Tibial nerve (tissue), 4 donors: ENCODE measurements around the gene ARPC2. TPM values are rescaled to one million over a fixed set of nuclear protein-coding genes. Genes with fewer than 3 reads are reported as not detected.

Source experiments
- DNase-seq, 2 donors: peaks; one replicate each; pipeline ENCODE4 v3.0.0-alpha.2; 2019; ENCODE audit warnings: low spot score in 2 of 2
- H3K27ac ChIP-seq, 4 donors: fragments of 200-600 bp; sonication (generic) in 3 of 4; one replicate each; pipeline ENCODE4 v1.5.1; 2017 to 2019; ENCODE audit warnings: mild to moderate bottlenecking in 1 of 4
- H3K27me3 ChIP-seq, 2 donors: fragments of 200-600 bp; sonication (generic) in 1 of 2; one replicate each; pipeline versions ENCODE4 v1.5.1 to v1.6.0; 2017 to 2019
- H3K36me3 ChIP-seq, 3 donors: fragments of 200-600 bp; sonication (generic); one replicate each; pipeline ENCODE4 v1.5.1; 2018 to 2019
- H3K4me1 ChIP-seq, 4 donors: fragments of 200-600 bp; sonication (generic) in 3 of 4; one replicate each; pipeline ENCODE4 v1.5.1; 2017 to 2019
- H3K4me3 ChIP-seq, 4 donors: fragments of 200-600 bp; sonication (generic) in 3 of 4; one replicate each; pipeline ENCODE4 v1.5.1; 2017 to 2019; ENCODE audit warnings: mild to moderate bottlenecking in 1 of 4, moderate library complexity in 1 of 4
- H3K9me3 ChIP-seq, 4 donors: fragments of 200-600 bp; sonication (generic) in 3 of 4; one replicate each; pipeline ENCODE4 v1.5.1; 2017 to 2019
- CTCF ChIP-seq, 5 experiments: fragments of 200-600 bp in 3 of 5; fragments of 450-650 bp in 2 of 5; sonication (generic) in 3 of 5; IDR thresholded peaks; one replicate each; pipeline ENCODE4 v1.5.1; 2016 to 2019; ENCODE audit warnings: antibody characterized with exemption in 5 of 5, mild to moderate bottlenecking in 3 of 5, moderate library complexity in 2 of 5
- EP300 ChIP-seq, 2 donors: sonication (generic); formaldehyde crosslinking; IDR thresholded peaks; one replicate each; pipeline ENCODE4 v1.6.1; 2017; ENCODE audit warnings: antibody characterized with exemption in 2 of 2, mild to moderate bottlenecking in 1 of 2
- POLR2A ChIP-seq, 2 donors: fragments of 450-650 bp; IDR thresholded peaks; one replicate each; pipeline ENCODE4 v1.6.1; 2017; ENCODE audit warnings: antibody characterized with exemption in 2 of 2, mild to moderate bottlenecking in 2 of 2, moderate library complexity in 2 of 2
- WGBS, 2 donors: methylation state at CpG; one replicate each; pipeline ENCODE4 v1.1.5; 2018; 5-methylcytosine and 5-hydroxymethylcytosine counted together
- total RNA-seq, 4 donors: library from RNA; depleted of rRNA; stranded (reverse); fragments of >200 nt; gene quantifications; one replicate each; pipeline ENCODE4 v1.1.0, GENCODE V29; 2016

ARPC2 gene
- total RNA-seq, 4 donors from 2014 or later, result 193 to 248 (median 222) TPM

DNA sequence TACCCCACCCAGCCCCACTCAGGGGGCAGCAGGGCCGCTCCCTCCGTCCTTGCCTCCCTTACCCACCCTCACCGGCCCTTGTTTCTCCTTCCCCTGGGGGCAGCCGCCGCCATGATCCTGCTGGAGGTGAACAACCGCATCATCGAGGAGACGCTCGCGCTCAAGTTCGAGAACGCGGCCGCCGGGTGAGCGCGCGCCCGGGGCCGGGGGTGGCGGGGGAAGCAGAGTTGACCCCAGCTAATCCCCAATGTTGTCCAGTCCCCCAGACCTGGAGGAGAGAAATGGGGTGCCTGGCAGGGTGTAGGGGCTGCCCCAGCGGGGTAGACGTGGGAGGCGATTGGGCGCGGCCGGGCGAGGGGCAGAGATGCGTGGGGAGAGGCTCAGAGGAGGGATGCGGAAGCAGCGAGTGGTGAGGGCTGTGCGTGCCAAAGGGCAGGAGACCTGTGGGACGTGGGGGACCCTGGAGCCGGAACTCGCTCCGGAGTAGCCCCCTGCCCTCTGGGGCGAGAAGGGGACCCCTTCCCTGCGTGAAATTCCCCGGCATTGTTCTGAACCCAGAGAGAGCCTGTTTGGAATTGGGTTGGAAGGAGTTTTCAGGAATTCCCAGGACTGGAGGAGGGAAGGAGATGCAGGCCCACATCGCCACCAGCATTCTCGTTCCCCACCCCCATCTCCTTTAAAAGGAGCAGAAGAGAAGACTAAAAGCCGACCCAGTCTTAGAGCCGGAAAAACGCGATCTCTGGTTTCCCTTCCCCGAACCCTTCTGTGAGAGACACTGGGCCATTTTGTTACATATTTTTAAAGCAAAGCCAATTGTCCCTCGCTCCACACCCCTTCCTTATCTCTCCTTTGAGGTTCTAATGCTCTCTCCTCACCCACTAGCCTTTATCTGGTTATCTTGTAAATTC is 625 bp downstream of the ARPC2 start:
- H3K4me1 ChIP-seq, result peaks cover 0 to 56% (median 40%) of the 10 kb centered on the region in 4 donors
- 0% methylated on average over 32 to 46 of the region's 47 CpGs for WGBS, 2 donors
- no peaks in the 10 kb centered on the region for H3K9me3 ChIP-seq
- H3K4me3 ChIP-seq, result peak overlapping the region; percentile 81 to 99 (median 92)
- H3K27ac ChIP-seq, result peak overlapping the region; percentile 90 to 99 (median 96)
- DNase-seq, result peak in 1 of 2 donors; percentile 19
- no peaks in the 10 kb centered on the region for H3K36me3 ChIP-seq
- H3K27me3 ChIP-seq, result no peaks in the 10 kb centered on the region
- TF ChIP-seq EP300 (IDR thresholded peaks at IDR 0.05), result no peak
- TF ChIP-seq CTCF (IDR thresholded peaks at IDR 0.05), result no peak
- TF ChIP-seq POLR2A (IDR thresholded peaks at IDR 0.05), result no peak

GRCh38 chr2:218218268-218219185 is 1.5 kb downstream of the ARPC2 start:
- peak overlapping the region; percentile 81 to 99 (median 92) for H3K4me3 ChIP-seq
- H3K27ac ChIP-seq, result peak overlapping the region; percentile 90 to 99 (median 96)
- 13% methylated on average over 4 of the region's 4 CpGs for WGBS, 2 donors
- H3K4me1 ChIP-seq, result peaks cover 0 to 65% (median 45%) of the 10 kb centered on the region in 4 donors
- no peak for DNase-seq
- H3K36me3 ChIP-seq, result peaks cover 0 to 5% (median 0%) of the 10 kb centered on the region in 3 donors
- TF ChIP-seq EP300 (IDR thresholded peaks at IDR 0.05) (no peak), POLR2A (IDR thresholded peaks at IDR 0.05) (no peak), CTCF (IDR thresholded peaks at IDR 0.05) (no peak)
- H3K27me3 ChIP-seq, result no peaks in the 10 kb centered on the region
- no peaks in the 10 kb centered on the region for H3K9me3 ChIP-seq

DNA sequence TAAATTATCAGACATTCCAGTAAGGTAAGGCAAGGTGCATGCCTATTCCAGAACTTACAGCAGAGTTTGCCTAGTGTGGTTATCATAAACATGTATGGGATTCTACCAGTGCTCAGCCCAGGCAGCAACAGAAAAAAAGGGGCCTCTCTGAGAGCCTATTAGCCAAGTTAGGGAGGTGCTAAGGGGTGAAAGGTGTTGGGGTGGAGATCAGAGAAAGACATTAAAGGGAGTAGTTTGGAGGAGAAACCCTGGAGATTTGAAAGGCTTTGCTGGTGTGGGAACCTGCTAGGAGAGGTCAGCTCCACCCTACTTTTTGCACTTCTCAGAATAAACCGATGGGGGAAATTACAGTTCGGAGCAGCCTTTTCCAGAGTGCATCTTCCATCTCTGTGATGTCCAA is 2.9 kb downstream of the ARPC2 start:
- peaks cover 0 to 78% (median 54%) of the 10 kb centered on the region in 4 donors for H3K4me1 ChIP-seq

GRCh38 chr2:218221000-218221399 is 4.0 kb downstream of the ARPC2 start:
- H3K36me3 ChIP-seq, result peaks cover 0 to 24% (median 0%) of the 10 kb centered on the region in 3 donors
- H3K4me1 ChIP-seq, result peaks cover 0 to 86% (median 55%) of the 10 kb centered on the region in 4 donors

More for the DNA sequence above, 2.9 kb downstream of the ARPC2 start:
- no peaks in the 10 kb centered on the region for H3K27me3 ChIP-seq
- DNase-seq, result no peak
- WGBS, 2 donors, result 42 to 50% methylated on average over 2 of the region's 2 CpGs
- H3K36me3 ChIP-seq, result peaks cover 0 to 18% (median 0%) of the 10 kb centered on the region in 3 donors
- H3K9me3 ChIP-seq, result no peaks in the 10 kb centered on the region
- peak overlapping the region in 1 of 4 donors; percentile 86 for H3K4me3 ChIP-seq
- no peak for TF ChIP-seq CTCF (IDR thresholded peaks at IDR 0.05)
- TF ChIP-seq EP300 (IDR thresholded peaks at IDR 0.05), result no peak
- TF ChIP-seq POLR2A (IDR thresholded peaks at IDR 0.05), result no peak
- peak overlapping the region in 2 of 4 donors; percentile 26 to 97 for H3K27ac ChIP-seq

More at GRCh38 chr2:218221000-218221399, 4.0 kb downstream of the ARPC2 start:
- Histone ChIP-seq H3K27me3 (no peaks in the 10 kb centered on the region), H3K4me3 (no peak overlapping the region), H3K27ac (no peak overlapping the region), H3K9me3 (no peaks in the 10 kb centered on the region)
- TF ChIP-seq POLR2A (IDR thresholded peaks at IDR 0.05) (no peak), CTCF (IDR thresholded peaks at IDR 0.05) (no peak), EP300 (IDR thresholded peaks at IDR 0.05) (no peak)
- DNase-seq, result no peak
- WGBS, 2 donors, result 52 to 54% methylated on average over 5 of the region's 5 CpGs
